Fibroblast of lung (primary cell): ENCODE measurements around the gene SCRT2. TPM values are rescaled to one million over a fixed set of nuclear protein-coding genes. Genes with fewer than 3 reads are reported as not detected.
"Not testable (repeated sequence)": the region's sequence is repeated elsewhere in the genome, so short reads cannot be mapped to it uniquely, and the experiment has no call there.

Experiments
- DNase-seq, 2 donors: peaks; one replicate each; pipeline versions ENCODE4 v3.0.0 to v3.0.0-alpha.2; 2010; ENCODE audit warnings: low read depth in 2 of 2
- H2AFZ ChIP-seq: 2 replicates; pipeline ENCODE4 v1.5.1; 2012; ENCODE audit warnings: low read length, control low read depth, inconsistent platforms
- H3K27ac ChIP-seq: 2 replicates; pipeline ENCODE4 v1.5.1; 2011; ENCODE audit warnings: low read length, control low read depth; ENCODE audit not compliant: insufficient read depth
- H3K27me3 ChIP-seq: 2 replicates; pipeline ENCODE4 v1.5.1; 2011; ENCODE audit warnings: mild to moderate bottlenecking, low read length; ENCODE audit not compliant: control insufficient read depth, insufficient read depth
- H3K36me3 ChIP-seq: 2 replicates; pipeline ENCODE4 v1.5.1; 2011; ENCODE audit warnings: low read length; ENCODE audit not compliant: control insufficient read depth, insufficient read depth
- H3K4me1 ChIP-seq: 2 replicates; pipeline ENCODE4 v1.5.1; 2011; ENCODE audit warnings: low read length; ENCODE audit not compliant: control insufficient read depth, insufficient read depth; ENCODE audit errors: extremely low read depth
- H3K4me2 ChIP-seq: 2 replicates; pipeline ENCODE4 v1.5.1; 2011; ENCODE audit warnings: low read length, control low read depth; ENCODE audit not compliant: insufficient read depth; ENCODE audit errors: extremely low read depth
- H3K4me3 ChIP-seq, 4 experiments: fragments of 200-600 bp in 1 of 4; sonication (generic) in 1 of 4; replicated peaks in 1 of 4; 2 replicates each; pipeline ENCODE4 v1.5.1; 2011 to 2016; ENCODE audit warnings: low read length in 4 of 4, low read depth in 3 of 4, mild to moderate bottlenecking in 3 of 4, control low read depth in 2 of 4, inconsistent platforms in 1 of 4, mixed read lengths in 1 of 4; ENCODE audit not compliant: insufficient read depth in 1 of 4; ENCODE audit errors: control extremely low read depth in 1 of 4
- H3K79me2 ChIP-seq: 2 replicates; pipeline ENCODE4 v1.5.1; 2012; ENCODE audit warnings: mild to moderate bottlenecking, low read length, inconsistent platforms; ENCODE audit not compliant: control insufficient read depth, insufficient read depth
- H3K9ac ChIP-seq: 2 replicates; pipeline ENCODE4 v1.5.1; 2011; ENCODE audit warnings: mild to moderate bottlenecking, low read length, control low read depth; ENCODE audit not compliant: insufficient read depth
- H3K9me3 ChIP-seq: 2 replicates; pipeline ENCODE4 v1.5.1; 2012; ENCODE audit warnings: low read depth, low read length; ENCODE audit not compliant: control insufficient read depth, insufficient read depth
- H4K20me1 ChIP-seq: 2 replicates; pipeline ENCODE4 v1.5.1; 2011; ENCODE audit warnings: low read length; ENCODE audit not compliant: control insufficient read depth, insufficient read depth; ENCODE audit errors: extremely low read depth
- CTCF ChIP-seq, 2 donors: IDR thresholded peaks in 1 of 2; conservative IDR thresholded peaks in 1 of 2; 1 replicate in 1 of 2; 2 replicates in 1 of 2; pipeline ENCODE4 v1.5.1; 2011 to 2012; ENCODE audit warnings: low read length in 2 of 2, control low read depth in 1 of 2, inconsistent platforms in 1 of 2, low read depth in 1 of 2, mild to moderate bottlenecking in 1 of 2
- EZH2 ChIP-seq: IDR thresholded peaks from 2 replicates; pipeline ENCODE4 v1.5.1; 2012; ENCODE audit warnings: low read length, control low read depth, mild to moderate bottlenecking; ENCODE audit errors: missing control alignments
- polyA plus RNA-seq, 2 donors: library from polyadenylated mRNA; depleted of rRNA in 1 of 2; stranded (reverse) in 1 of 2; unstranded in 1 of 2; fragments of >200 nt; gene quantifications; 2 replicates each; pipeline ENCODE4 v1.2.1, GENCODE V29; 2011 to 2012; ENCODE audit warnings: missing spikeins in 1 of 2
- total RNA-seq: library from RNA; depleted of rRNA; stranded (reverse); fragments of >200 nt; gene quantifications from 2 replicates; pipeline ENCODE4 v1.2.1, GENCODE V29; 2014

SCRT2 gene
- total and polyA plus RNA-seq, 2 donors (not counting 1 experiment from before 2014, with no cell fraction given), result not detected

DNA sequence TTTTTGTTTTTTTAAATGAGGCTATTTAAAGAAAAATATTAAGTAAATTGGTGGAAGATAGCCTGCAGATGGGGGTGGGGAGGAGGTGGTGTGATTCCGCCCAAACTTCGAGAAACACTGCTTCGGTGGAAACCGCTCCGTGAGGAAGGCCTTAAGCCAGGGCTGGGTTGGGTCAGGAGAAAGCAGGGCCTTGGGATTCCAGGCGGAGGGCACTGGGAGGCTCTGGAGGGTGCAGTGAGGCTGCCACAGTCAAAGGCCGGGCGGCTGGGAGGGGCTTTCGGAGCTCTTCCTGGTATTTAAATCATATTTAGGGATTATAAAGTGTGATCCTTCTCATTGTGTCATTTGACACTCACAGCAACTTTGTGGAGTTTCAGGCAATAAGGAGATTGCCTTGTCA is 22.2 kb upstream of the SCRT2 start:
- Histone ChIP-seq H3K9me3 (no peaks in the 10 kb centered on the region), H3K4me2 (no peak overlapping the region), H3K4me3 (no peak overlapping the region), H2AFZ (no peak overlapping the region), H3K9ac (no peak overlapping the region), H3K36me3 (no peaks in the 10 kb centered on the region), H3K27ac (no peak overlapping the region), H3K79me2 (no peaks in the 10 kb centered on the region), H3K27me3 (no peaks in the 10 kb centered on the region), H3K4me1 (no peaks in the 10 kb centered on the region), H4K20me1 (no peaks in the 10 kb centered on the region)
- no peak for DNase-seq
- TF ChIP-seq EZH2 (no peak), CTCF (conservative IDR thresholded peaks at IDR 0.05 in 1 of 2, IDR thresholded peaks at IDR 0.05 in 1 of 2; ENCODE audit: low read depth in 1 of 2, low read length in 2 of 2) (no peak)

DNA sequence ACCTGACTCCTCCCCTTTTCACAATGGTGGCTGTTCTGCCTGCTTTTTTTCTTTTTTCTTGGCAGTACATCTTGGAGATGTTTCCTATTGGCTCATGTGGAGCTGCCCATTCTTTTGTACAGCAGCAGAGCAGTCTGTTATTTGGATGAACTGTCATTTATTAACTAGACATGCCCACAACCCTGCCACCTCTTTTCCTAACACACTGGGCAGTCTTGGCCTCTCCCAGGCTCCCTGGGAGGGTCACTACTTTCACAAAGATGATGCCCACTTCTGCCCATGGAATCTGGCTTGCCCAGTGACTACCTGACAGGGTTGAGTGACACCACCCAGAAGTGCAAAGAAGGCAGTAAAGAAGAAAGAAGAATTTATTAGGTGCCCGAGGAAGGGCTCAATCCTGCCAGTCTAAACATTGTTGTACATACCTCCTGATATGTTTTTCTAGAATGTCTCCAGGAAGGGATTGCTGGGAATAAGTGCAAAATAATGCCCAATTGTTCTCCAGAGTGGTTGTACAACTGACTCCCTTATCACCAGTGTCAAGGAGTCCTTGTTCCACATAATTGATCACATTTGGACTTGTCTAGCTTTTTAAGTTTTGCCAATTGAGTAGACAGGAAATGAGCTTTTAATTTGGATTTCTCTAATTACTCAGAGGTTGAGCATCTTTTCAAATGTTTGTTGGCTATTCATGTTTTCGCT is 19.7 kb upstream of the SCRT2 start:
- Histone ChIP-seq H3K4me3 (no peak overlapping the region), H3K4me1 (no peaks in the 10 kb centered on the region), H3K9ac (no peak overlapping the region), H2AFZ (no peak overlapping the region), H3K27me3 (no peaks in the 10 kb centered on the region), H3K36me3 (no peaks in the 10 kb centered on the region), H3K79me2 (no peaks in the 10 kb centered on the region), H3K9me3 (no peaks in the 10 kb centered on the region), H4K20me1 (no peaks in the 10 kb centered on the region), H3K27ac (no peak overlapping the region), H3K4me2 (no peak overlapping the region)
- TF ChIP-seq EZH2 (no peak), CTCF (conservative IDR thresholded peaks at IDR 0.05 in 1 of 2, IDR thresholded peaks at IDR 0.05 in 1 of 2; ENCODE audit: low read depth in 1 of 2, low read length in 2 of 2) (no peak)
- DNase-seq, result no peak

- Histone ChIP-seq H3K79me2 (no peaks in the 10 kb centered on the region), H3K4me3 (no peak overlapping the region), H3K4me1 (no peaks in the 10 kb centered on the region), H3K27ac (no peak overlapping the region), H4K20me1 (no peaks in the 10 kb centered on the region), H3K27me3 (no peaks in the 10 kb centered on the region), H3K9ac (no peak overlapping the region), H3K9me3 (no peaks in the 10 kb centered on the region), H3K4me2 (no peak overlapping the region), H3K36me3 (no peaks in the 10 kb centered on the region), H2AFZ (no peak overlapping the region)
- DNase-seq, result no peak
- TF ChIP-seq EZH2 (no peak), CTCF (conservative IDR thresholded peaks at IDR 0.05 in 1 of 2, IDR thresholded peaks at IDR 0.05 in 1 of 2; ENCODE audit: low read depth in 1 of 2, low read length in 2 of 2) (no peak)
Measured at GRCh38 chr20:694496-694895, 18.9 kb upstream of the SCRT2 start.

GRCh38 chr20:693786-694185 is 18.2 kb upstream of the SCRT2 start:
- not testable (repeated sequence) for H3K27ac ChIP-seq, H2AFZ ChIP-seq, DNase-seq, H3K36me3 ChIP-seq, H3K27me3 ChIP-seq, H3K4me2 ChIP-seq, H4K20me1 ChIP-seq, H3K79me2 ChIP-seq, H3K9ac ChIP-seq, H3K9me3 ChIP-seq, H3K4me1 ChIP-seq, H3K4me3 ChIP-seq
